GM19238 (cell line): ENCODE measurements around the gene RASGRP2.
"Not testable (repeated sequence)": the region's sequence is repeated elsewhere in the genome, so short reads cannot be mapped to it uniquely, and the experiment has no call there.

Source experiments
- DNase-seq: peaks from one replicate; pipeline ENCODE4 v3.0.0; 2011; ENCODE audit warnings: low spot score; ENCODE audit not compliant: insufficient read length

RASGRP2 gene

GRCh38 chr11:64720640-64721358 is 23.1 kb downstream of the RASGRP2 start:
- no peak for DNase-seq

GRCh38 chr11:64720167-64720566 is 23.8 kb downstream of the RASGRP2 start:
- DNase-seq = no peak

GRCh38 chr11:64719406-64719805 is 24.5 kb downstream of the RASGRP2 start:
- DNase-seq = no peak

GRCh38 chr11:64718780-64719124 is 25.2 kb downstream of the RASGRP2 start:
- no peak for DNase-seq

GRCh38 chr11:64718084-64718779 is 25.7 kb downstream of the RASGRP2 start:
- DNase-seq = no peak

- no peak for DNase-seq
These were observed 26.7 kb downstream of the RASGRP2 start for GRCh38 chr11:64717268-64717578.

- no peak for DNase-seq
These were observed 27.3 kb downstream of the RASGRP2 start for GRCh38 chr11:64716473-64717267.

- DNase-seq = no peak
These were observed 28.0 kb downstream of the RASGRP2 start for GRCh38 chr11:64715756-64716472.

- DNase-seq = no peak
These were observed 28.8 kb downstream of the RASGRP2 start for GRCh38 chr11:64715110-64715509.

- no peak for DNase-seq
These were observed 29.3 kb downstream of the RASGRP2 start for GRCh38 chr11:64714666-64715065.

- no peak for DNase-seq
These were observed 30.1 kb downstream of the RASGRP2 start for GRCh38 chr11:64713781-64714363.

- DNase-seq = no peak
These were observed 30.8 kb downstream of the RASGRP2 start for GRCh38 chr11:64713016-64713707.

GRCh38 chr11:64712430-64713015 is 31.4 kb downstream of the RASGRP2 start:
- no peak for DNase-seq

GRCh38 chr11:64711956-64712362 is 32.0 kb downstream of the RASGRP2 start:
- no peak for DNase-seq

- DNase-seq = no peak
These were observed 32.6 kb downstream of the RASGRP2 start for GRCh38 chr11:64711138-64711955.

GRCh38 chr11:64710418-64711137 is 33.4 kb downstream of the RASGRP2 start:
- DNase-seq = no peak

GRCh38 chr11:64705501-64705900 is 38.4 kb downstream of the RASGRP2 start:
- DNase-seq = no peak

- no peak for DNase-seq
These were observed 40.9 kb downstream of the RASGRP2 start for GRCh38 chr11:64703048-64703447.

GRCh38 chr11:64701956-64702355 is 42.0 kb downstream of the RASGRP2 start:
- DNase-seq = not testable (repeated sequence)
